ENCODE results near the gene AFF3.
"Not testable (repeated sequence)": the region's sequence is repeated elsewhere in the genome, so short reads cannot be mapped to it uniquely, and the experiment has no call there.

Gene AFF3

DNA sequence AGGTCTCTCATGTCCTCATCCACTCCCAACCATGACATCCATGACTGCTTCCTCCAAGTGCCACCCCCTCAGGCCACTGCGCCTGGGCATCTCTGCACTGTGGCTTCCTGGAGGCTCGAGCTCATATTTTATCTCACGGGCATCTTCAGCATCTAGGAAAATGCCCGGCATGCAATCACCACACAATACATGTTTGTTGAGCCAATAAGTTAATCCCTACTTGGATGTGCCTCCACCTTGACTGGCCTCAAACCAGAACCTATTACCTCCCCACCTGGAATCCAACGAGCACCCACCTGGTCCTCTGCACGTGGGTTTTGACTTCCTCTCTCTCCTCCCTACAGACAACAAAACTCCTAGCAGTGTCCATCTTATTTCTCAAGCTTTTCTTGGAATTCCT is 453.7 kb downstream of the AFF3 start:
- in situ Hi-C loops (cut with HindIII; ENCODE audit: low sequenced_read_pairs), result no loop called here

DNA sequence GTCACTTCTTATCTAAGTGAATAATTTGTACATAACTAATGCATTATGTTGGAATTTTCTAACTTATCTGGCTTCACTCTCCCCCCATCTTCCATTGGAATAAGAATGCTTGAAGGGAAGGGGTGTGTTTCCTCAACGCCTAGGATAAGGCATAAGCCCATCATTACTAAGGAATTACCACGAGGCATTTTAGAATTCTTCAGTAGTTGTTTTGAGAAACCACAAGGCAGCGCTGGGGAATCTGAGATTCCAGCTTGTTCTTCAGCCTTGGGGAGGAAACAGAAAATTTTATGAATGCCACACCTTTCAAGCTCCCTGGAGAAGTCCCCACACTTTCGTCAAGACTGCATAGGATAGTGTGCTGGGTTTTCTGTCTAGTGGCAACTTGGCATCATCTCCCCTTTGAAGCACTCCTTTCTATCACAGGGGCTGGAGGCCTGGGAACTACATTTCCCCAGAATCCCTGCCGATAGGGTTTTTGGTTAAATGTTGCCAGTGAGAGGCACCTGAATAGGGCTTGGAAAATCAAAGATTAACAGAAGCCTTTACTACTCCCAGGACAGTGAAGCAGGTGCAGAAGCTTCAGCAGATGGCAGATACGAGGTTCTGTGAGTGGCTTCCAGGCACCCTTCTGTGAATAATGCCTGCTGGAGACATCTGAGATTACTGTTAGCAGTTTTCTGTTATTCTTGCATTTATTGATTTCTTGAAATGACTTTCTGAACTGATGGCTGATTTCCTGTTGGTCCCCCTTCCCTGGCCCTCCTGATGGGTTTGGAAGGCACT is 459.9 kb downstream of the AFF3 start:
- in situ Hi-C loops (cut with HindIII; ENCODE audit: low sequenced_read_pairs), result no loop called here

DNA sequence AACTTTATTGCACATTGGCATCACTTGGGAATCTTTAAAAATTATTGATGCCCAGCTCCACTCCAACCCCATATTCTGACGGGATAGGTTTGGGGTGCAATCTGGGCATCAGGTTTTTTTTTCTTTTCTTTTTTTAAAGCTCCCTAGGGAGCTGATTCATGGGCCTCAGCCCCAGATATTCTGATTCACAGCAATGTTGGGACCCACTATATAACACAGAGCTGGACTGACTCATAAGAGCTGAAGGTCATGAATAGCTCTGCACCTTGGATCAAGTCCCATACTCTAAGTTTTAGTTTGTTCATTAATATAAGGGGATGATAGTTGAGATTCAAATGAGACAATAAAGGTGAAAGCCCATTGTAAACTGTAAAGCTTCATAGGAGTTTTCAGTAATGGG is 461.4 kb downstream of the AFF3 start:
- in situ Hi-C loops (cut with HindIII; ENCODE audit: low sequenced_read_pairs), result no loop called here

GRCh38 chr2:99679518-99679917 is 462.9 kb downstream of the AFF3 start:
- in situ Hi-C loops (cut with HindIII; ENCODE audit: low sequenced_read_pairs), result no loop called here

GRCh38 chr2:99678625-99679024 is 463.8 kb downstream of the AFF3 start:
- in situ Hi-C loops (cut with HindIII; ENCODE audit: low sequenced_read_pairs), result no loop called here

DNA sequence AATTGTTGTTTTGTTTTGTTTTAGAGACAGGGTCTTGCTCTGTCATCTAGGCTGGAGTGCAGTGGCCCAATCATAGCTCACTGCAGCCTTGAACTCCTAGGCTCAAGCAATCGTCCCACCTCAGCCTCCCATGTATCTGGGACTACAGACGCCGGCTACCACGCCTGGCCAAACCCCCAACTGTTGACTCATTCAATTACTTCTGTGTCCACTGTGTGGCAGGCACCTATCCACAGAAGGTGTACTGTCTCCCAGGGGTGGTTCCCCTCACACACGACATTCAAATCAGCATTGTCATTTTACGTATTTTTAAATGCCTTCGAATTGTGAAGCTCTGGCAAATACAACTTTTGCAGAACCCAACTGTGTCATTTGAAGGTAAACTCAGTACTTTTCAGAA is 464.6 kb downstream of the AFF3 start:
- in situ Hi-C loops (cut with HindIII; ENCODE audit: low sequenced_read_pairs), result no loop called here

GRCh38 chr2:99675130-99675661 is 467.2 kb downstream of the AFF3 start:
- in situ Hi-C loops (cut with HindIII; ENCODE audit: low sequenced_read_pairs), result no loop called here

GRCh38 chr2:99674090-99674489 is 468.3 kb downstream of the AFF3 start:
- in situ Hi-C loops (cut with HindIII; ENCODE audit: low sequenced_read_pairs), result no loop called here

DNA sequence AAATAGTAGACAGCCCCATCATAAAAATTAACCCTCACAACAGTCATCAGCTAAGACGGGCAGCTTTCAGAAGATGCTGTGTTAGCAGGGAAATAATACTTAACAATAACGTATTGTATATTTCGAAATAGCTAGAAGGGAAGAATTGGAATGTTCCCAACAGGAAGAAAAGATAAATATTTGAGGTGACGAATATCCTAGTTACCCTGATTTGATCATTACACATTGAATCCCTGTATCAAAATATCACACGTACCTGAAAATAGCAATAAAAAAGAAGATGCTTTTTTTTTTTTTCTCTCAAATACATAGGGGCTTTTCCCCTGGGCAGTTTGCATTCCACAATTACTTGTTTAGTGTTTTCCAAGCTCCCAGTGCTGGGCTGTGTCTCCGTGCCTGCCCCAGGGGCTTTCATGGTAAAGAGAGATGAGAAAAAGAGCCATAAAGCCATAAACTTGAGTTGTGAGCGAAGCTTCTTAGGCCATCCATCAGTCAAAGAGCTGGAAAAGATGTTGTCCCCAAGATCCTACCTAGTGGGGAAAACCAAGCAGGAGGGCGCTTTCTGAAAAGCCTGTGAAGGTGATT is 469.5 kb downstream of the AFF3 start:
- in situ Hi-C loops (cut with HindIII; ENCODE audit: low sequenced_read_pairs), result no loop called here

- in situ Hi-C loops (cut with HindIII; ENCODE audit: low sequenced_read_pairs), result no loop called here
Measured at GRCh38 chr2:99670768-99671734, 471.3 kb downstream of the AFF3 start.

- in situ Hi-C loops (cut with HindIII; ENCODE audit: low sequenced_read_pairs), result no loop called here
Measured at GRCh38 chr2:99666256-99666655, 476.1 kb downstream of the AFF3 start.

DNA sequence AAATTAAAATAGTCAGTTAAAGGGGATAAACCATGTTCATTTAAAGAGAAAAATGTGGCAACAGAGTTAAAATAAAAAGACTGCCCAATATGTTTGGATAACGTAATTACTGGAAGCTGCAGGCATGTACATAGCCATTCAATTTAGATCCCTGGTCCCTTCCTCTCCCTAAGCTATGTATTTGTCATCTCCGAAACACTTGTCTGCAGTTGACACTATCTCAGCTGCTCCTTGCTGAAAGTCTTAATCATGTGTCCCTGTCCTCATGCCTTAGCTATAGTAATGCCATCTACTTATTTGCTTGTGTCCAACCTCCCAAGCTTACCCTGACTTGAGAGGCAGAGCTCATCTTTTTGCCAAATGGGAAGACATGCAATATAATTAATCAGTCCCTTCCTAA is 478.7 kb downstream of the AFF3 start:
- in situ Hi-C loops (cut with HindIII; ENCODE audit: low sequenced_read_pairs), result no loop called here

DNA sequence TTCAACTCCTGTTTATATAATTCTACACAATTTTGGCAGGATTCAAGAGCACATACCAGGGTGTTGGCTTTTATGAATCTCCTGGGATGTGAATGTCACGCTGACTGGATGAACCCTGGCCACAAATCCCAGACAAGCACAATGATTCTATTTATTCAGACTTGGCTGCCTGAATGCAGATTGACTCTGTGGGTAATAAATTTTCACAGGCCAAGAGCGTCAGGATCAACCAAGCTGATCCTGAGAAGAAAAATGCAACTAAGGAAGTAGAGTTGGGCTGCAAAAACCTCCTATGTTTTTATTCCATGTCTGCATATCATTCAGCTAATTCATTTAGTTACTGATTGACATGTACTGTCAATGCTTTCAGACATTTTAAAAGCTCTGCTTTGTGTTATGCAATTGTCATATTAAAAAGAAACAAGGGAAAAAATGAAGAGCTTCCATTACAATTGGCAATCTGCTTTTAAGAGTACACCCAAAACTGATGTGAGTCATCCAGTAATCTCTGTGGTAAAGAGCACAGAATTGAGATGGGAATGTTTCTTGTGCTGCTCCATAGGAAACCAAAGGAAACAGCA is 479.5 kb downstream of the AFF3 start:
- in situ Hi-C loops (cut with HindIII; ENCODE audit: low sequenced_read_pairs), result no loop called here

DNA sequence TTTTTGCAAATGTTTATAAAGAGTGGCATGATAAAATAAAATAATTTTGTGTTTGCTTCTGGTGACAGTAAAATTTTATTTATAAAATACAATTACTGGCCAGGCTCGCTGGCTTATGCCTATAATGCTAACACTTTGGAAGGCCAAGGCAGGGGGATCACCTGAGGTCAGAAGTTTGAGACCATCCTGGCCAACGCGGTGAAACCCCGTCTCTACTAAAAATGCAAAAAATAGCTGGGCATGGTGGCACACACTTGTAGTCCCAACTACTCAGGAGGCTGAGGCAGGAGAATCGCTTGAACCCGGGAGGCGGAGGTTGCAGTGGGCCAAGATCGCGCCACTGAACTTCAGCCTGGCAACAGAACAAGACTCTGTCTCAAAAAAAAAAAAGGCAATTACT is 480.6 kb downstream of the AFF3 start:
- in situ Hi-C loops (cut with HindIII; ENCODE audit: low sequenced_read_pairs), result not testable (repeated sequence)

- in situ Hi-C loops (cut with HindIII; ENCODE audit: low sequenced_read_pairs), result no loop called here
Measured at GRCh38 chr2:99660616-99661406, 481.6 kb downstream of the AFF3 start.

GRCh38 chr2:99659874-99660273 is 482.5 kb downstream of the AFF3 start:
- in situ Hi-C loops (cut with HindIII; ENCODE audit: low sequenced_read_pairs), result no loop called here

DNA sequence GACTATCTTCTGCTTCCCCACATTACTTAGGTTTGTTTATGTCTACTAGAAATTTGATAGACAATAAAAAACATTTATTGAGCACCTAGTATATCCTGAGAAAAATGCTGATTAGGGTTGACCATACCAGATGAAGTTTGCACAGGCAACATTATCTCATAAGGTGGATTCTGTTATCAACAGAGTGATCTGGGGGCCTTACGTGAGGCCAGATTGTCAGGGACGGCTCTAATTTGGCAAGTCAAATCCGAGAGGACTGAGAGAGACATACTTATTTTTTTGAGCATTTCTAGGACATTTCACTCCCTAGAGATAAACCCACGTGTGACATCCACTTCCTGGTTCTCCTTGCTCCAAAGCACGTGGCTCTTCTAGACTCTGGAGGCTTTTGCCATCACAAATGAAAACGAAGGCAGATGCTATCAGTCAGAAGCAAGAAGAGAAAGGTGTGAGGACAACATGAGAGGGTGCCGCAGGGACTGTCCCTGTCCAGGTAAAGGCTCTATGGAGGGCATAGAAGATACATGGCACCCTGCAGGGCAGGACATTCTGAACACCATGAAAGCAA is 484.6 kb downstream of the AFF3 start:
- in situ Hi-C loops (cut with HindIII; ENCODE audit: low sequenced_read_pairs), result no loop called here

GRCh38 chr2:99656994-99657393 is 485.4 kb downstream of the AFF3 start:
- in situ Hi-C loops (cut with HindIII; ENCODE audit: low sequenced_read_pairs), result no loop called here

DNA sequence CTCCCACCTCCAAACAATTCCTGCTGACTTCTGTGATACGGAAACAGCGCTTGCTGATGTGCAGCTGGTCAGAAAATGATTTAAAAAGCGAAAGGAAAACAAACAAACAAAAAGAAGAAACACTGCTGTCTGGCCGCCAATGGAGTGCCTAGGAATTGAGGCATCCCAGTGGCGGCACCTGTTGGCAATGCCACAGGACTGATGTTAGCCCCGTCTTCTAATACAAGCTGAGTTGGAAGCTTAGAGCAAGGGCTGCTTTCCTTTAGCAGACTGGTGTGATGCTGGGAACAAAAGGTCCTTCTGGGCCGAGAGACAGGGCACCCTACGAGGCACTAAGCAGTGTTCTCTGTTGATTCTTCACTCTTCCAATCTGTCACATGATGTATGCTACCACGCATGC is 489.0 kb downstream of the AFF3 start:
- in situ Hi-C loops (cut with HindIII; ENCODE audit: low sequenced_read_pairs), result no loop called here

GRCh38 chr2:99652862-99653261 is 489.5 kb downstream of the AFF3 start:
- in situ Hi-C loops (cut with HindIII; ENCODE audit: low sequenced_read_pairs), result no loop called here
